ENCODE results near the gene PALM. TPM values are rescaled to one million over a fixed set of nuclear protein-coding genes. Genes with fewer than 3 reads are reported as not detected.

PALM gene
- total and polyA plus RNA-seq, 9 of the 15 experiments (the other 6 are each of a cell fraction or from before 2014, with no cell fraction given), result 0.04 to 6.6 (median 1.7) TPM

DNA sequence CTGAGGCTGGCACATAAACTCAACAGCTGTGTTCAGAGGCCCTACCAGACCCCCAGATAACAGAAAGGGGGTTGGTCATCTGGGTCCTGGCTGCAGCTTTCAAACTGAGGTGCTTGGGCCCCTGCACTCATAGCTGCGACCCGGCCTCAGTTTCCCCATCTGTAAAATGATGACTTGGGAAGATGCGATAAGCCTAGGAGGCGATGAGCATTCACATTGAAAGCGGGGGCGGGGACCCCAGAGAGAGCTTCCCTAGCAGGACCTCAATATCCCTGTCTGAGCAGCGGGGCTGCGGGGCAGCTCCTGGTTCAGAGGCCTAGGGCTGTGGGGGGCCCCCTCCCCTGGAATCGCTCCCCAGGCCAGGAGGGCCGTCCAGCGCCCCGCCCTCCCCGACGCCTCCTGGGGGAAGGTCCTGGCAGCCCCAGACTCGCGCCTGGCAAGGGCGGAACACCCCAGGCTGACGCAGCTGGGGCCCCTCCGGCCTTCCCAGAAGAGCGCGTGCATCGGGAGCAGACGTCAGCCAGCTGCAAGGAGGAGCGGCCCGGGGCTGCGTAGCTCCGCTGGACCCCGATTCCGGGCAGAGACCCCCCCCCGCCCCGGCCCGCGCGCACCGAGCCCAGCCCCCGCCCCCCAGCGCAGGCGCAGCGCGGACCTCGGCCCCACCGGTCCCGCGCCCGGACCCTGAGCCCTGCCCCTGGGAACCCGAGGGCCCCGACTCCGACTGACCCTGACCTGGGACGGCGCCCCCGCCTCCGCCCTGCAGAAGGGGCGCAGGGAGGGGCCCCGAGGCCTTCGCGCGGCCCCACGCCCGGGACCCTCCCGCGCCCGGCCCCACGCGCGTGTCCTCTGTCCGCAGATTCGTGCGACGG, 29.1 kb upstream of the PALM start (continued):
- TF ChIP-seq, protein P1, sequence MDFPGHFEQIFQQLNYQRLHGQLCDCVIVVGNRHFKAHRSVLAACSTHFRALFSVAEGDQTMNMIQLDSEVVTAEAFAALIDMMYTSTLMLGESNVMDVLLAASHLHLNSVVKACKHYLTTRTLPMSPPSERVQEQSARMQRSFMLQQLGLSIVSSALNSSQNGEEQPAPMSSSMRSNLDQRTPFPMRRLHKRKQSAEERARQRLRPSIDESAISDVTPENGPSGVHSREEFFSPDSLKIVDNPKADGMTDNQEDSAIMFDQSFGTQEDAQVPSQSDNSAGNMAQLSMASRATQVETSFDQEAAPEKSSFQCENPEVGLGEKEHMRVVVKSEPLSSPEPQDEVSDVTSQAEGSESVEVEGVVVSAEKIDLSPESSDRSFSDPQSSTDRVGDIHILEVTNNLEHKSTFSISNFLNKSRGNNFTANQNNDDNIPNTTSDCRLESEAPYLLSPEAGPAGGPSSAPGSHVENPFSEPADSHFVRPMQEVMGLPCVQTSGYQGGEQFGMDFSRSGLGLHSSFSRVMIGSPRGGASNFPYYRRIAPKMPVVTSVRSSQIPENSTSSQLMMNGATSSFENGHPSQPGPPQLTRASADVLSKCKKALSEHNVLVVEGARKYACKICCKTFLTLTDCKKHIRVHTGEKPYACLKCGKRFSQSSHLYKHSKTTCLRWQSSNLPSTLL (IDR thresholded peaks at IDR 0.05), result no peak
- TF ChIP-seq RBM17 (IDR thresholded peaks at IDR 0.05; ENCODE audit: borderline replicate concordance, low read depth, low read length) (no peak), TRIM28 (IDR thresholded peaks at IDR 0.05) (no peak), ZNF668 (CRISPR knock-in tag; IDR thresholded peaks at IDR 0.05) (no peak), PCBP2 (IDR thresholded peaks at IDR 0.05; ENCODE audit: low read depth, low read length, poor library complexity, severe bottlenecking) (no peak), TFAP4 (CRISPR knock-in tag; IDR thresholded peaks at IDR 0.05; ENCODE audit: borderline replicate concordance) (peak; percentile 49; the same call in 1 of the 2 replicates), ZNF586 (CRISPR knock-in tag; conservative IDR thresholded peaks at IDR 0.05) (no peak), GTF2A2 (tag; IDR thresholded peaks at IDR 0.05) (no peak), ERF (CRISPR knock-in tag; IDR thresholded peaks at IDR 0.05) (0 out of 2 replicates have a peak, but pooled peaks have one; percentile 83), PATZ1 (CRISPR knock-in tag; IDR thresholded peaks at IDR 0.05; ENCODE audit: borderline replicate concordance) (no peak), PTRF (tag; IDR thresholded peaks at IDR 0.05) (no peak), ZNF165 (CRISPR knock-in tag; IDR thresholded peaks at IDR 0.05; ENCODE audit: borderline replicate concordance) (no peak), MTA2 (IDR thresholded peaks at IDR 0.05; ENCODE audit: low read depth) (no peak)
- TF ChIP-seq, protein P2, sequence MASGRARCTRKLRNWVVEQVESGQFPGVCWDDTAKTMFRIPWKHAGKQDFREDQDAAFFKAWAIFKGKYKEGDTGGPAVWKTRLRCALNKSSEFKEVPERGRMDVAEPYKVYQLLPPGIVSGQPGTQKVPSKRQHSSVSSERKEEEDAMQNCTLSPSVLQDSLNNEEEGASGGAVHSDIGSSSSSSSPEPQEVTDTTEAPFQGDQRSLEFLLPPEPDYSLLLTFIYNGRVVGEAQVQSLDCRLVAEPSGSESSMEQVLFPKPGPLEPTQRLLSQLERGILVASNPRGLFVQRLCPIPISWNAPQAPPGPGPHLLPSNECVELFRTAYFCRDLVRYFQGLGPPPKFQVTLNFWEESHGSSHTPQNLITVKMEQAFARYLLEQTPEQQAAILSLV (tag; IDR thresholded peaks at IDR 0.05), result no peak
- TF ChIP-seq, protein P3, sequence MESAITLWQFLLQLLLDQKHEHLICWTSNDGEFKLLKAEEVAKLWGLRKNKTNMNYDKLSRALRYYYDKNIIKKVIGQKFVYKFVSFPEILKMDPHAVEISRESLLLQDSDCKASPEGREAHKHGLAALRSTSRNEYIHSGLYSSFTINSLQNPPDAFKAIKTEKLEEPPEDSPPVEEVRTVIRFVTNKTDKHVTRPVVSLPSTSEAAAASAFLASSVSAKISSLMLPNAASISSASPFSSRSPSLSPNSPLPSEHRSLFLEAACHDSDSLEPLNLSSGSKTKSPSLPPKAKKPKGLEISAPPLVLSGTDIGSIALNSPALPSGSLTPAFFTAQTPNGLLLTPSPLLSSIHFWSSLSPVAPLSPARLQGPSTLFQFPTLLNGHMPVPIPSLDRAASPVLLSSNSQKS (CRISPR knock-in tag; IDR thresholded peaks at IDR 0.05), result no peak
- TF ChIP-seq, protein P4, sequence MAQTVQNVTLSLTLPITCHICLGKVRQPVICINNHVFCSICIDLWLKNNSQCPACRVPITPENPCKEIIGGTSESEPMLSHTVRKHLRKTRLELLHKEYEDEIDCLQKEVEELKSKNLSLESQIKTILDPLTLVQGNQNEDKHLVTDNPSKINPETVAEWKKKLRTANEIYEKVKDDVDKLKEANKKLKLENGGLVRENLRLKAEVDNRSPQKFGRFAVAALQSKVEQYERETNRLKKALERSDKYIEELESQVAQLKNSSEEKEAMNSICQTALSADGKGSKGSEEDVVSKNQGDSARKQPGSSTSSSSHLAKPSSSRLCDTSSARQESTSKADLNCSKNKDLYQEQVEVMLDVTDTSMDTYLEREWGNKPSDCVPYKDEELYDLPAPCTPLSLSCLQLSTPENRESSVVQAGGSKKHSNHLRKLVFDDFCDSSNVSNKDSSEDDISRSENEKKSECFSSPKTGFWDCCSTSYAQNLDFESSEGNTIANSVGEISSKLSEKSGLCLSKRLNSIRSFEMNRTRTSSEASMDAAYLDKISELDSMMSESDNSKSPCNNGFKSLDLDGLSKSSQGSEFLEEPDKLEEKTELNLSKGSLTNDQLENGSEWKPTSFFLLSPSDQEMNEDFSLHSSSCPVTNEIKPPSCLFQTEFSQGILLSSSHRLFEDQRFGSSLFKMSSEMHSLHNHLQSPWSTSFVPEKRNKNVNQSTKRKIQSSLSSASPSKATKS (CRISPR knock-in tag; IDR thresholded peaks at IDR 0.05), result no peak

All from K562 (cell line).